Measurements from ENCODE around the gene RXRA.

Gene RXRA

GRCh38 chr9:134440636-134441226 lies 114.5 kb downstream of the RXRA start:
- H3K27ac ChIP-seq (ENCODE audit: low read length) = no peak overlapping the region
- H3K27me3 ChIP-seq (ENCODE audit: insufficient read depth, low read length, poor library complexity) = no peaks in the 10 kb centered on the region
- H3K79me2 ChIP-seq (ENCODE audit: insufficient read depth, low read length) = no peaks in the 10 kb centered on the region
- no peak overlapping the region for H3K4me2 ChIP-seq (ENCODE audit: insufficient read depth, low read length)
- no peak overlapping the region for H3K4me3 ChIP-seq (ENCODE audit: low read depth in 1 of 2, low read length in 2 of 2)
- peaks cover 6% of the 10 kb centered on the region for H3K4me1 ChIP-seq (ENCODE audit: insufficient read depth, low read length)
- DNase-seq = no peak
- H3K36me3 ChIP-seq (ENCODE audit: insufficient read depth, low read length) = no peaks in the 10 kb centered on the region
- H3K9me3 ChIP-seq (ENCODE audit: insufficient read depth, low read length, severe bottlenecking) = no peaks in the 10 kb centered on the region
- no peak for ATAC-seq (ENCODE audit: insufficient read depth, low read depth)
- TF ChIP-seq CTCF (IDR thresholded peaks at IDR 0.05; ENCODE audit: borderline replicate concordance, extremely low read depth, low read length, poor library complexity, severe bottlenecking) = no peak
- peaks cover 6% of the 10 kb centered on the region for H4K20me1 ChIP-seq (ENCODE audit: insufficient read depth, low read length)
- no peak overlapping the region for H3K9ac ChIP-seq (ENCODE audit: low read depth, low read length)
- H2AFZ ChIP-seq (ENCODE audit: low read depth, low read length) = no peak overlapping the region

- no peak for ATAC-seq (ENCODE audit: insufficient read depth, low read depth)
- H3K9ac ChIP-seq (ENCODE audit: low read depth, low read length) = no peak overlapping the region
Measured at GRCh38 chr9:134441227-134442084, 115.2 kb downstream of the RXRA start.

GRCh38 chr9:134442085-134442474 lies 115.8 kb downstream of the RXRA start:
- Histone ChIP-seq H3K4me1 (ENCODE audit: insufficient read depth, low read length) (peaks cover 6% of the 10 kb centered on the region), H4K20me1 (ENCODE audit: insufficient read depth, low read length) (peaks cover 6% of the 10 kb centered on the region), H3K9ac (ENCODE audit: low read depth, low read length) (no peak overlapping the region), H3K4me2 (ENCODE audit: insufficient read depth, low read length) (no peak overlapping the region), H3K9me3 (ENCODE audit: insufficient read depth, low read length, severe bottlenecking) (no peaks in the 10 kb centered on the region), H2AFZ (ENCODE audit: low read depth, low read length) (no peak overlapping the region), H3K27ac (ENCODE audit: low read length) (no peak overlapping the region), H3K27me3 (ENCODE audit: insufficient read depth, low read length, poor library complexity) (no peaks in the 10 kb centered on the region), H3K4me3 (ENCODE audit: low read depth in 1 of 2, low read length in 2 of 2) (no peak overlapping the region), H3K36me3 (ENCODE audit: insufficient read depth, low read length) (no peaks in the 10 kb centered on the region), H3K79me2 (ENCODE audit: insufficient read depth, low read length) (no peaks in the 10 kb centered on the region)
- DNase-seq (no peak), ATAC-seq (ENCODE audit: insufficient read depth, low read depth) (no peak)
- TF ChIP-seq EZH2 (IDR thresholded peaks at IDR 0.05; ENCODE audit: borderline replicate concordance, low read depth, low read length, severe bottlenecking) = no peak
- TF ChIP-seq CTCF (IDR thresholded peaks at IDR 0.05; ENCODE audit: borderline replicate concordance, extremely low read depth, low read length, poor library complexity, severe bottlenecking) = no peak

More at GRCh38 chr9:134441227-134442084, 115.2 kb downstream of the RXRA start:
- no peak for DNase-seq
- Histone ChIP-seq H3K36me3 (ENCODE audit: insufficient read depth, low read length) (no peaks in the 10 kb centered on the region), H3K27me3 (ENCODE audit: insufficient read depth, low read length, poor library complexity) (no peaks in the 10 kb centered on the region), H3K4me3 (ENCODE audit: low read depth in 1 of 2, low read length in 2 of 2) (no peak overlapping the region), H3K4me2 (ENCODE audit: insufficient read depth, low read length) (no peak overlapping the region), H3K4me1 (ENCODE audit: insufficient read depth, low read length) (peaks cover 6% of the 10 kb centered on the region), H2AFZ (ENCODE audit: low read depth, low read length) (no peak overlapping the region), H4K20me1 (ENCODE audit: insufficient read depth, low read length) (peaks cover 6% of the 10 kb centered on the region), H3K27ac (ENCODE audit: low read length) (no peak overlapping the region), H3K9me3 (ENCODE audit: insufficient read depth, low read length, severe bottlenecking) (no peaks in the 10 kb centered on the region), H3K79me2 (ENCODE audit: insufficient read depth, low read length) (no peaks in the 10 kb centered on the region)
- TF ChIP-seq EZH2 (IDR thresholded peaks at IDR 0.05; ENCODE audit: borderline replicate concordance, low read depth, low read length, severe bottlenecking) (no peak), CTCF (IDR thresholded peaks at IDR 0.05; ENCODE audit: borderline replicate concordance, extremely low read depth, low read length, poor library complexity, severe bottlenecking) (no peak)
